Measurements from ENCODE around the gene PASK.

PASK gene

GRCh38 chr2:241187101-241187917, 38.0 kb upstream of the PASK start:
- DNase-seq (ENCODE audit: low read depth), result no peak
- no peak for TF ChIP-seq CTCF (IDR thresholded peaks at IDR 0.05; ENCODE audit: control insufficient read depth, extremely low read depth, insufficient read depth)

GRCh38 chr2:241185961-241186360, 36.7 kb upstream of the PASK start:
- no peak for TF ChIP-seq CTCF (IDR thresholded peaks at IDR 0.05; ENCODE audit: control insufficient read depth, extremely low read depth, insufficient read depth)
- DNase-seq (ENCODE audit: low read depth), result no peak
- H3K4me3 ChIP-seq (ENCODE audit: low read depth, low read length), result no peak overlapping the region

More at GRCh38 chr2:241187101-241187917, 38.0 kb upstream of the PASK start:
- H3K4me3 ChIP-seq (ENCODE audit: low read depth, low read length), result no peak overlapping the region

GRCh38 chr2:241184901-241185300, 35.6 kb upstream of the PASK start:
- no peak for TF ChIP-seq CTCF (IDR thresholded peaks at IDR 0.05; ENCODE audit: control insufficient read depth, extremely low read depth, insufficient read depth)
- H3K4me3 ChIP-seq (ENCODE audit: low read depth, low read length), result no peak overlapping the region
- DNase-seq (ENCODE audit: low read depth), result no peak

GRCh38 chr2:241183221-241183620, 33.9 kb upstream of the PASK start:
- no peak for TF ChIP-seq CTCF (IDR thresholded peaks at IDR 0.05; ENCODE audit: control insufficient read depth, extremely low read depth, insufficient read depth)
- no peak overlapping the region for H3K4me3 ChIP-seq (ENCODE audit: low read depth, low read length)
- no peak for DNase-seq (ENCODE audit: low read depth)

- TF ChIP-seq CTCF (IDR thresholded peaks at IDR 0.05; ENCODE audit: control insufficient read depth, extremely low read depth, insufficient read depth), result no peak
- DNase-seq (ENCODE audit: low read depth), result no peak
- no peak overlapping the region for H3K4me3 ChIP-seq (ENCODE audit: low read depth, low read length)
Measured at GRCh38 chr2:241182531-241183133, 33.4 kb upstream of the PASK start.

GRCh38 chr2:241182126-241182525, 32.9 kb upstream of the PASK start:
- H3K4me3 ChIP-seq (ENCODE audit: low read depth, low read length), result no peak overlapping the region
- no peak for TF ChIP-seq CTCF (IDR thresholded peaks at IDR 0.05; ENCODE audit: control insufficient read depth, extremely low read depth, insufficient read depth)
- DNase-seq (ENCODE audit: low read depth), result no peak
